Naive thymus-derived CD8-positive, alpha-beta T cell (primary cell): ENCODE measurements around the gene PPP1R14B. TPM values are rescaled to one million over a fixed set of nuclear protein-coding genes. Genes with fewer than 3 reads are reported as not detected.

Source experiments
- ATAC-seq, 2 donors: fragments of 150-1000 bp; cut with Tn5 transposase in 1 of 2; sonication (Bioruptor Pico), chemical (Tn5 transposase) in 1 of 2; 1 replicate in 1 of 2; 2 replicates in 1 of 2; pipeline ENCODE4 v1.10.0; 2021; ENCODE audit warnings: mild to moderate bottlenecking in 2 of 2, moderate library complexity in 2 of 2
- POLR2A ChIA-PET: fragments of 350-600 bp; sonication (Branson Sonifier 250); formaldehyde crosslinking; loops from one replicate; lab custom pipeline; 2021; ENCODE audit warnings: antibody characterized with exemption; lab: Charles Lee
- DNase-seq, 10 donors: peaks; one replicate each; pipeline versions ENCODE4 v3.0.0 to v3.0.0-alpha.2; 2020 to 2022
- H3K27ac Mint-ChIP-seq, 10 donors: one replicate each; pipeline ENCODE4 v1.8.0; 2020 to 2022; ENCODE audit warnings: mild to moderate bottlenecking in 10 of 10, mixed read lengths in 10 of 10, moderate library complexity in 4 of 10, inconsistent platforms in 1 of 10
- H3K27me3 Mint-ChIP-seq, 5 donors: one replicate each; pipeline ENCODE4 v1.8.0; 2021 to 2022; ENCODE audit warnings: mixed read lengths in 5 of 5
- H3K36me3 Mint-ChIP-seq, 3 donors: one replicate each; pipeline ENCODE4 v1.8.0; 2020 to 2022; ENCODE audit warnings: mixed read lengths in 3 of 3, mild to moderate bottlenecking in 2 of 3, inconsistent platforms in 1 of 3
- H3K4me1 Mint-ChIP-seq, 4 donors: one replicate each; pipeline ENCODE4 v1.8.0; 2021 to 2022; ENCODE audit warnings: mixed read lengths in 4 of 4
- H3K4me3 Mint-ChIP-seq, 10 donors: one replicate each; pipeline ENCODE4 v1.8.0; 2020 to 2022; ENCODE audit warnings: mild to moderate bottlenecking in 10 of 10, mixed read lengths in 10 of 10, moderate library complexity in 6 of 10, inconsistent platforms in 1 of 10
- H3K9me3 Mint-ChIP-seq, 9 donors: one replicate each; pipeline ENCODE4 v1.8.0; 2020 to 2022; ENCODE audit warnings: mixed read lengths in 9 of 9, mild to moderate bottlenecking in 3 of 9, inconsistent platforms in 1 of 9, moderate library complexity in 1 of 9
- polyA plus RNA-seq, 3 donors: library from polyadenylated mRNA; unstranded; fragments of 300-500 nt; fragmentation: Illumina TruSeq; gene quantifications; one replicate each; pipeline ENCODE4 v1.2.3, GENCODE V29; 2021
- total RNA-seq, 8 experiments: library from RNA in 2 of 8; stranded (reverse) in 2 of 8; gene quantifications; one replicate each; pipeline ENCODE4 v1.2.3 and lab custom pipeline; 2021 to 2026

Gene PPP1R14B
- total and polyA plus RNA-seq, 5 experiments from 2014 or later, result 22.4 to 50.6 (median 45.4) TPM

DNA sequence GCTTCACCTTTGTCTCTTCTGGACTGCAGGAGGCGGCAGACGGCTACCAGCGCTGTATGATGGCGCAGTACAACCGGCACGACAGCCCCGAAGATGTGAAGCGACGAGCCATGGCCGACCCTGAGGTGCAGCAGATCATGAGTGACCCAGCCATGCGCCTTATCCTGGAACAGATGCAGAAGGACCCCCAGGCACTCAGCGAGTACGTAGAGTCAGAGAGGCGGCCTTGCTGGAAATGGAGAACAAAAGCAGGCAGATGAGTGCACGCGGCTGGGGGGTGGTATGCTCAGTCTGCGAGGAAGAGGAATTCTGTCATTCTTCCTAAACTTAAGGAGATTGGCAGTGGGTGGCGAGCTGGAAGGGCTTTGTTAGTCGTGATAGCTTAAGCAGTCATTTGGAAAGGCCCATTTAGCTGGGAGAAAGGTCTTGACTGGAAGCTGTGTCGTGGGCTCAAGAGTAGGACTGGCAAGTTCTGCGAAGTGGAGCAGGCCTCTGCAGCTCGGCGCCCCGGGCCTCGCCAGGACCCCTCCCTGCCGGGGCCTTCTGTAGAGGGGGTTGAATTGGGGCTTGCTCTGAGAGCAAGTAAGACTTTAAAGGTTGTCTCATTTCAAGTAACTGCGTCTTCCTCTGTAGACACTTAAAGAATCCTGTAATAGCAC, 43.2 kb downstream of the PPP1R14B start:
- DNase-seq, result no peak
- no peak overlapping the region for H3K4me3 Mint-ChIP-seq
- no peaks in the 10 kb centered on the region for H3K9me3 Mint-ChIP-seq
- peak overlapping the region in 8 of 10 donors; percentile 15 to 80 (median 63) for H3K27ac Mint-ChIP-seq
- H3K36me3 Mint-ChIP-seq, result peaks cover 4 to 60% (median 4%) of the 10 kb centered on the region in 3 donors
- POLR2A ChIA-PET, result interaction anchor here (0.6 to 10.7 kb wide), 8 partner anchors 15 to 143 kb away, joined by 3 to 290 read pairs (median 70); partner anchors contain the start of genes BAD, CATSPERZ, DNAJC4 and ESRRA
- H3K27me3 Mint-ChIP-seq, result no peaks in the 10 kb centered on the region
- no peak for ATAC-seq
- peaks cover 15 to 43% (median 39%) of the 10 kb centered on the region in 4 donors for H3K4me1 Mint-ChIP-seq

DNA sequence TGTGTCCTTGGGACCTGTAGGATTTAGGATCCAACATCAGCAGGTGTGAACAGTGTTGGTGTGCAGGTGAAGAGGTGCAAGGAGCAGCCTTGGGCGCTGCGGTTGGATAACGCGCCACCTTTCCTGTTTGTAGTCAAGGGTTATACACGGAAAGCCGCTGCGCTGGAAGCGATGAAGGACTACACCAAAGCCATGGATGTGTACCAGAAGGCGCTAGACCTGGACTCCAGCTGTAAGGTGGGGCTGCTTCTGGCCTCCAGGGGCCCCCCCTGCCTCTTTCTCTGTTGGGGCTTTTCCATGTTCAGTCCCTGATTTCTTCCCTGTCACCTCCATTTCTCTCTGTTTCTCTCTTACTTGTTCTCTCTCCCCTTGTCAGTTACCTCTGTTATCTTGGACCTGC, 43.8 kb downstream of the PPP1R14B start:
- H3K27ac Mint-ChIP-seq, result peak overlapping the region in 4 of 10 donors; percentile 18 to 80 (median 59)
- ATAC-seq, result no peak
- no peak for DNase-seq
- no peaks in the 10 kb centered on the region for H3K27me3 Mint-ChIP-seq
- H3K36me3 Mint-ChIP-seq, result peaks cover 4 to 65% (median 4%) of the 10 kb centered on the region in 3 donors
- no peaks in the 10 kb centered on the region for H3K9me3 Mint-ChIP-seq
- POLR2A ChIA-PET, result interaction anchor here (0.6 to 10.7 kb wide), 6 partner anchors 15 to 1472 kb away, joined by 3 to 290 read pairs (median 46); partner anchors contain the start of genes DNAJC4, FKBP2, NUDT22 and PLCB3
- H3K4me1 Mint-ChIP-seq, result peaks cover 15 to 39% (median 34%) of the 10 kb centered on the region in 4 donors
- H3K4me3 Mint-ChIP-seq, result no peak overlapping the region

DNA sequence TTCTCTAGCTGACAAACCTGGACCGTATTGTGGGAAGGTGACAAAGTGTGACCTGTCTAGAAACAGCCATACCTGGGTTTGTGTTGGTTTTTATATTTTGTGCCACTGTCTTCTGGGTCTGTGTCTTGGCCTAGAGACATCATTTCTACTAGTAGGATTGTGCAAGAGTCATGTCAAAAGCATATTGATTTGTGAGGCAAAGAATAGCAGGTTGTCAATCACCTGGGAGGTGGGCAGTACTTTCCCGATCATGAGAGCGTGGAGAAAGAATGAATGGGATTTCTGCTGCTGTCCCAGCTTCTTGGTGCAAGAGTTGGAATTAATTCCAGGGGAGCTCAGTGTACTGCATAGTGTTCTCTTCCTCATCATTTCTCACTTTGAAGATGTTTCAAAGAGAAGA, 45.2 kb downstream of the PPP1R14B start:
- Mint-ChIP-seq H3K4me3 (no peak overlapping the region), H3K36me3 (peaks cover 4 to 79% (median 10%) of the 10 kb centered on the region in 3 donors), H3K27me3 (no peaks in the 10 kb centered on the region), H3K4me1 (peaks cover 18 to 39% (median 33%) of the 10 kb centered on the region in 4 donors), H3K9me3 (no peaks in the 10 kb centered on the region), H3K27ac (peak overlapping the region in 3 of 10 donors; percentile 36 to 63 (median 49))
- DNase-seq (no peak), ATAC-seq (no peak)
- POLR2A ChIA-PET, result interaction anchor here (0.6 to 2.0 kb wide), 3 partner anchors 16 to 1133 kb away, joined by 3 to 5 read pairs (median 3); partner anchors contain the start of gene STIP1

DNA sequence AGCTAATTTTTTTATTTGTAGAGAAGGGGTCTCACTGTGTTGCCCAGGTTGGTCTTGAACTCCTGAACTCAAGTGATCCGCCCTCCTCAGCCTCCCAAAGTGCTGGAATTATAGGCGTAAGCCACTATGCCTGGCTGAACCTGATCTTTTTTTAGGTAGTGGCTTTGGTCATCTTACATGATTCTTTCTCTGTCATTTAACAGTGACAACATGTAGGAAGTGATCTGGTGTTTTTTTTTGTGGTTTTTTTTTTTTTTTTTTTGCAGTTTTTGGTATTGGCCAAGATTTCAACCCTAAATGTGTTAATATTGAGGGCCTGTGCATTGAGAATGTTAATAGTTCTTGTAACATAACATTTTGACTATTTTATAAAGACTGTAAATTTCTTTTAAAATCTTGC, 48.2 kb downstream of the PPP1R14B start:
- H3K4me3 Mint-ChIP-seq, result no peak overlapping the region
- no peaks in the 10 kb centered on the region for H3K9me3 Mint-ChIP-seq
- no peak for ATAC-seq
- POLR2A ChIA-PET, result interaction anchor here (0.7 kb wide), 1 partner anchor 147 kb away, joined by 4 read pairs; no protein-coding TSS in a partner anchor
- H3K36me3 Mint-ChIP-seq, result peaks cover 0 to 96% (median 15%) of the 10 kb centered on the region in 3 donors
- H3K4me1 Mint-ChIP-seq, result peaks cover 7 to 19% (median 11%) of the 10 kb centered on the region in 4 donors
- H3K27ac Mint-ChIP-seq, result peak overlapping the region in 1 of 10 donors; percentile 18
- H3K27me3 Mint-ChIP-seq, result no peaks in the 10 kb centered on the region
- no peak for DNase-seq

DNA sequence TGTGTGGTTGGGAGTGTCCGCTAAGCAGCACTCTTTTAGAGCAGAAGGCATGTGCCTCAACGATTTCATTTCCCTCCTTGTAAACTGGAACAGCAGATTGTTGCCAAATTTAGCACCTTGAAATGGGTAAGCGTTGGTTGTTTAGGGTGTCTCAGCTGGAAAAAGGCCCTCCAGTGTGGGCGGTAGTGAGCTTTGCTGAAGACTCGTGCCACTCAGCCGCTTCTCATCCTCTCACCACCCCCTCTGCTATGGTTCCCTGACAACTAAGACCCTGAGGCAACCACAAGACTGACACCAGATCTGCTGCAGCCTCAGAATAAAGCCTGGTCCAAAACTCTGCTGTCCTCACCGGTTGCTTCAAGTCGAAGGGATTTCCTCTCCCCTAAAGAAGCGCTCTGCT, 50.1 kb downstream of the PPP1R14B start:
- H3K27ac Mint-ChIP-seq, result peak overlapping the region in 3 of 10 donors; percentile 16 to 75 (median 40)
- DNase-seq (no peak), ATAC-seq (no peak)
- H3K4me1 Mint-ChIP-seq, result peaks cover 10 to 26% (median 12%) of the 10 kb centered on the region in 4 donors
- H3K9me3 Mint-ChIP-seq, result no peaks in the 10 kb centered on the region
- H3K4me3 Mint-ChIP-seq, result no peak overlapping the region
- POLR2A ChIA-PET, result interaction anchor here (0.8 to 1.9 kb wide), 2 partner anchors 11 to 30 kb away, joined by 4 to 5 read pairs; partner anchors contain the start of gene MACROD1
- peaks cover 0 to 95% (median 15%) of the 10 kb centered on the region in 3 donors for H3K36me3 Mint-ChIP-seq
- no peaks in the 10 kb centered on the region for H3K27me3 Mint-ChIP-seq

Other genes with a start within 250 kb of the PPP1R14B start
- gene FLRT1, start 211.0 kb downstream of the PPP1R14B start, total RNA-seq, result not detected
- not detected for gene FLRT1, start 211.0 kb downstream of the PPP1R14B start, polyA plus RNA-seq
- 10 to 100 TPM; 10.8 to 14.4 TPM for gene MACROD1, start 80.8 kb downstream of the PPP1R14B start, total RNA-seq
- 10 to 100 TPM in 2 of 3 donors, 1 to 10 TPM in 1; 7.3 to 14.4 (median 10.7) TPM for gene MACROD1, start 80.8 kb downstream of the PPP1R14B start, polyA plus RNA-seq
- gene STIP1, start 60.8 kb downstream of the PPP1R14B start, total RNA-seq, result 100 to 1,000 TPM; 110 to 114 TPM
- 100 to 1,000 TPM in 1 of 3 donors, 10 to 100 TPM in 2; 59.4 to 132 (median 66.2) TPM for gene STIP1, start 60.8 kb downstream of the PPP1R14B start, polyA plus RNA-seq
- 100 to 1,000 TPM; 104 to 108 TPM for gene FERMT3, start 40.2 kb downstream of the PPP1R14B start, total RNA-seq
- gene FERMT3, start 40.2 kb downstream of the PPP1R14B start, polyA plus RNA-seq, result 100 to 1,000 TPM; 125 to 149 (median 129) TPM
- gene TRPT1, start 20.8 kb downstream of the PPP1R14B start, total RNA-seq, result 10 to 100 TPM; 40.2 to 41.0 TPM
- gene TRPT1, start 20.8 kb downstream of the PPP1R14B start, polyA plus RNA-seq, result 10 to 100 TPM; 47.2 to 54.2 (median 51.4) TPM
- 10 to 100 TPM; 77.1 to 83.8 TPM for gene NUDT22, start 20.7 kb downstream of the PPP1R14B start, total RNA-seq
- gene NUDT22, start 20.7 kb downstream of the PPP1R14B start, polyA plus RNA-seq, result 10 to 100 TPM; 43.4 to 50.4 (median 48.2) TPM
- 10 to 100 TPM; 54.9 to 56.2 TPM for gene DNAJC4, start 16.4 kb downstream of the PPP1R14B start, total RNA-seq
- 10 to 100 TPM; 21.5 to 33.2 (median 30.9) TPM for gene DNAJC4, start 16.4 kb downstream of the PPP1R14B start, polyA plus RNA-seq
- 10 to 100 TPM; 59.7 to 62.1 TPM for gene VEGFB, start 12.4 kb downstream of the PPP1R14B start, total RNA-seq
- gene VEGFB, start 12.4 kb downstream of the PPP1R14B start, polyA plus RNA-seq, result 10 to 100 TPM; 11.2 to 28.1 (median 16.9) TPM
- gene FKBP2, start 5.8 kb downstream of the PPP1R14B start, total RNA-seq, result 10 to 100 TPM; 24.1 to 28.9 TPM
- 10 to 100 TPM; 84.9 to 91.8 (median 85.5) TPM for gene FKBP2, start 5.8 kb downstream of the PPP1R14B start, polyA plus RNA-seq
- gene PLCB3, start 4.6 kb upstream of the PPP1R14B start, total RNA-seq, result 1 to 10 TPM; 8.1 to 8.8 TPM
- under 1 TPM; 0.20 to 0.51 (median 0.35) TPM for gene PLCB3, start 4.6 kb upstream of the PPP1R14B start, polyA plus RNA-seq
- gene BAD, start 37.7 kb upstream of the PPP1R14B start, total RNA-seq, result 10 to 100 TPM; 13.7 to 18.5 TPM
- 10 to 100 TPM; 39.1 to 44.8 (median 39.9) TPM for gene BAD, start 37.7 kb upstream of the PPP1R14B start, polyA plus RNA-seq
- 10 to 100 TPM; 33.0 to 33.3 TPM for gene GPR137, start 38.9 kb upstream of the PPP1R14B start, total RNA-seq
- 1 to 10 TPM; 4.8 to 6.9 (median 6.4) TPM for gene GPR137, start 38.9 kb upstream of the PPP1R14B start, polyA plus RNA-seq
- gene KCNK4, start 44.4 kb upstream of the PPP1R14B start, total RNA-seq, result not detected
- gene KCNK4, start 44.4 kb upstream of the PPP1R14B start, polyA plus RNA-seq, result not detected
- not detected for gene CATSPERZ, start 53.4 kb upstream of the PPP1R14B start, total RNA-seq
- gene CATSPERZ, start 53.4 kb upstream of the PPP1R14B start, polyA plus RNA-seq, result not detected
- 10 to 100 TPM; 19.9 to 24.9 TPM for gene ESRRA, start 58.6 kb upstream of the PPP1R14B start, total RNA-seq
- 1 to 10 TPM; 3.5 to 9.1 (median 4.8) TPM for gene ESRRA, start 58.6 kb upstream of the PPP1R14B start, polyA plus RNA-seq
- 100 to 1,000 TPM; 159 to 162 TPM for gene TRMT112, start 70.6 kb upstream of the PPP1R14B start, total RNA-seq
- 100 to 1,000 TPM; 509 to 524 (median 515) TPM for gene TRMT112, start 70.6 kb upstream of the PPP1R14B start, polyA plus RNA-seq
- 10 to 100 TPM; 47.5 to 51.5 TPM for gene PRDX5, start 71.2 kb upstream of the PPP1R14B start, total RNA-seq
- gene PRDX5, start 71.2 kb upstream of the PPP1R14B start, polyA plus RNA-seq, result 100 to 1,000 TPM; 186 to 239 (median 206) TPM
- 100 to 1,000 TPM; 112 to 119 TPM for gene CCDC88B, start 93.3 kb upstream of the PPP1R14B start, total RNA-seq
- 10 to 100 TPM; 10.4 to 37.0 (median 19.2) TPM for gene CCDC88B, start 93.3 kb upstream of the PPP1R14B start, polyA plus RNA-seq
- 10 to 100 TPM; 21.0 to 23.3 TPM for gene RPS6KA4, start 112.2 kb upstream of the PPP1R14B start, total RNA-seq
- 1 to 10 TPM; 4.3 to 5.1 (median 5.1) TPM for gene RPS6KA4, start 112.2 kb upstream of the PPP1R14B start, polyA plus RNA-seq